ENCODE measurements around the gene ATP8B3.
A peak's percentile ranks its signal among the peaks of the same experiment; 100 is the strongest.

Gene ATP8B3

DNA sequence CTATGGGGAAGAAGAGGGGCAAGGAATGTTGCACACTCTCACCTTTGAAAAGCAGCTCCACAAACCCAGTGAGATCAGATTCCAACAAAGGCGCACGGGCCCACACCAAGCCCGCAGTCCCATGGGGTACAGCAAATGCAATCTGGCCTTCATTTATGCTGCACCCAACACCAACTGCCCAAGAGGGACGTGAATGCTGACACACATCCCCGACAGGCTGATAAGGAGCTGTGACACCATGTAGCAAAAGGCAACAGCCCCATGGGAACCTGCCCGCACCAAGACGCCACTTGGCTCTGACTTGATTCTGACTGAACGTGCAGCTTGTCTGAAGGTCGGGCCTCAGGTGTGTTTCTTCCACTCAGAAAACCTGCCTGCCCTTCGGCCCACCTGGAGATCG, 18.9 kb upstream of the ATP8B3 start:
- no peak for DNase-seq (ENCODE audit: low spot score)

DNA sequence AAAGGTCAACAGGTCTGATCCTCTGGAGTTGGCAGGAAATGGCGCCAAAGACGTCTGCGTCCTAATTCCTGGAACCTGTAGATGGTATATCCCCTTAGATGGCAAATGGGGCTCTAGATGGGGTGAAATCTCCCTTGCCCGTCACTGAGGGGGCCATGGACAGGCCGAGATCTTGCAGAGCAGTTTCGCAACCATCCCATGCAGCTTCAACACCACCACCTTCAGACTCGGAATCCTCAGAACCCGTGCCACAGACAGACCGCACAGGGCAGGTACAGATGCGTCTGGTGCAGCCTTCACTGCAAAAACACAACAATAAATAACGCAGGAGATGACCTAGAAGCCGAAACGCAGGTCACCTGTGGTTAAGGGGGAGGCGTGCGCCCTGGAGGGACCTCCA, 18.5 kb upstream of the ATP8B3 start:
- DNase-seq (ENCODE audit: low spot score): no peak

DNA sequence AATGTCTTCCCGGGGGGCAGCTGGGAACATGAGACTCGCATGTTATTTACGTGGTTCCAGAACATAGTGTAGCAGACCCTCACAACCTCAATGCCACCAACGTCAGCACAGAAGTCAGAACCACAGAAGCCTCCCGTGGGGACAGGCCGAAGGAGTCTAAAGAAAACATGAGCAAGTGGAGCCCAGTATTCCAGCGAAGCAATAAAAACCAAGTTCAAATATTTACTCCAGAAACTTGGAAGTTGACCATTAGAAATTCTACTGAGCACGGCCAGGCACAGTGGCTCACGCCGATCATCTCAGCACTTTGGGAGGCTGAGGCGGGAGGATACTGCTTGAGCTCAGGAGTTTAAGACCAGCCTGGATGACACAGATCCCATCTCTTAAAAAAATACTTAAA, 17.9 kb upstream of the ATP8B3 start:
- no peak for DNase-seq (ENCODE audit: low spot score)

DNA sequence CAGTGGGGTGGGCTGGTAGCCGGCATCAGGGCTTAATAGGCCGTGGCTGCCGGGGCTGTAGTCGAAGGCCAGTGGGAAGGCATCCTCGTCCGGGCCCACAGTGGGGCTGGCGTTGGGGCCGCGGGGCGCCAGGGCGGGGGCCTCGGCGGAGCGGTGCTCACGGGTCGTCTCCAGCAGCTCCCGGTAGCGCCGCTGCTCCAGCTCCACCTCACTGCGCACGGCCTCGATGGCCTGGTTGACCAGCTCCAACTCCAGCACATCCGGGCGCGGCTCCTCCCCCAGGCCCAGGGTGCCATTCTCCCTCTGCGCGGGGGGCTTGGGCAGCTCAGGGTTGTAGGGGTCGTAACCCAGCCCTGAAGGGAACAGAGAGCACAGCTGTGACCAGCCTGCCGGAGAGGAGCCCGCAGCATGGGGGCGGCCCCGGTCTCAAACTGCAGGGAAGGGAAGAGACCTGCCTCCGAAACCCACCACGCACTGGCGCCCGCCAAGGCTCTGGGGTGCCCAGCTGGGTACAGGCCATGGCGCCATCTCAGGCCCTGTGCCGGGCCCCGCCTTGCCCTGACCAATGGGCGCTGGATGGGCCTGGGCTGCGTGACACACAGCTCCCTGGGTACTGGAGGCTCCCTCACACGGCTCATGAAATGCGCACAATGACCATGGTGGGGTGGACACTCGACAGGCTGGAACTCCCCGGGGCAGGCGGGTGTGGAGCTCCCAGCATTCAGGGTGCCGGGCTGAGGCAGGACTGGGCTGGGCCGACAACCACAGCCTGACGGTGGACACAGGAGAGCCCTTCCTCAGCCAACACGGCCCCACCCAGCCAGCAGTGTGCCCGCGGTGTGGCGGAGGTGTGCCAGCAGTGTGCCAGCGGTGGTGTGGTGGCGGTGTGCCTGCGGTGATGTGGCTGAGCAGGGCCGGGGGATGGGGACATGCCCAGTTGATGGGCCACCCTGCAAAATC, 16.5 kb upstream of the ATP8B3 start:
- no peak for DNase-seq (ENCODE audit: low spot score)

DNA sequence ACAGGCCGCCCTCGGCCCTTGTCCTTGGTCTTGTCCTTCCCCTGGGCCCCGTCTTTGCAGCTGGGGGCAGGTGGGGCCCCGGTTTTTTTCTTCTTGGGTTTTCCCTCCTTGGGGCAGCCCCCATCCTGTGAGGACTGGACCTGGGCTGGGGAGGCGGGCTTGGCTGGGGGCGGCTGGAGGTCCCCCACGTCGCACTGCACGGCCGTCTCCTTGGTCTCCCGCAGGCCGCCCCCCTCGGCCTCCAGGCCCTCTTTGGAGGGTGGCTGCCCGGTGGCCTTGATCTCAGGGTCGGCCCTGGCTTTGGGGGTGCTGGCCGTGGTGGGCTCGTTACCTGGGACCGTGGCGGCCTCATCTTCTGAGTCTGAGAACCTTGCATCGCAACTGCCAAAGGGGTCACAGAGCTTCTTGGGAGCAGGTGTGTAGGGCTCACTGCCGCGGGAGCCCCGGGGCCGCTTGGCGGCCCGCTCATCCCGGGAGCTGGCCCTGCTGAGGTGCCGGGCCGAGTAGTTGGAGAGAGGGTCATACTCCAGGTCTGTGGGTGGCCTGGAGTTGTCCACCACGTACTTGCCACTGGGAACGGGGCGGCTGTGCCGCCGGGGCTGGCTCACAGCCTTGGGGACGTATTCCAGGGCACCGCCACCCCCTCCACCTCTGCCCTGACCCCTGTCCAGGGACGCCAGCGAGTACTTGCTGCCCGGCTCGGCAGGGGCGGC, 15.6 kb upstream of the ATP8B3 start:
- DNase-seq (ENCODE audit: low spot score): no peak

DNA sequence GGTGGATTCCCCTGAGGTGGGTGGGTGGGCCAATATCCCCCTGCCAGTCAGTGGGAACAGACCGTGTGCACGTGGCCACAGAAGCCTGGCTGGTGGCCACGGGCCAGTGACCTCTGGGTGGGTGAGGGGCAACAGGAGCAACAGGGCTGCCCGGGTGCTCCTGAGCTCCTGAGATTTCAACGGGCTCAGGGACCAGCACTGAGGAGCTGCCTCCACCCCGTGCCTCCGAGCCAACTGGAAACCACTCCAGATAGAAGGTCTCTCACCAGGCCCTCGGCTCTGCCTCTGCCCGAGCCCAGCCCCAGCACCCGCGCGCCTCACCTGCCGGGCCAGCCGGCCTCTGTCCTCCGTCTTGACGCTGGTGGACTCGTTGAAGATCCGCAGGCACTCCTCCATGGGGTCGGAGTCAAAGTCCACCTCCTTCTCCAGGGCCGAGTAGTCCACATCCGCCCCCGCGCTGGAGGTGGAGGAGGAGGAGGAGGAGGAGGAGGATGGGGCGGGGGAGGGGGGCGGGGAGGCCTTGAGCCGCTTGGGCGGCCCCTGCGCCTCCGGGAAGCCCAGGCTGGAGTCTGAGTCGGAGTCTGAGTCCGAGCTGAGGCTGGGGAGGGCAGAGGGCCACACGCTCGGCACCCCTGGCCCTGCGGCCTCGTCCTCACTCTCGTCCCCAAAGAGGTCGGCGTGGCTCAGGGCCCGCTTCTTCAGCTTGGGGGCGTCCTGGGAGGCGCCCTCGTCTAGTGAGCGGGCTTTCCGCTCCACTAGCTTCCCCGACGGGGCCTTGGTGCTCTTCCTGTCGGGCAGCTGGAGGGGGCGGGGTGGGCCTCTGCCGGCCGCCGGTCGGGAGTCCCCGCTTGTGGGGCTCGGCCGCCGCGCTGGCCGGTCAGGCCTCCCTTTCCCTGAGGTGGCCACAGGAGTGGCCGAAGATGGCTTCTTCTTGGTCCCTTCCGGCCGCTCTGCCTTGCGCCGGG, 14.8 kb upstream of the ATP8B3 start:
- DNase-seq (ENCODE audit: low spot score): no peak

DNA sequence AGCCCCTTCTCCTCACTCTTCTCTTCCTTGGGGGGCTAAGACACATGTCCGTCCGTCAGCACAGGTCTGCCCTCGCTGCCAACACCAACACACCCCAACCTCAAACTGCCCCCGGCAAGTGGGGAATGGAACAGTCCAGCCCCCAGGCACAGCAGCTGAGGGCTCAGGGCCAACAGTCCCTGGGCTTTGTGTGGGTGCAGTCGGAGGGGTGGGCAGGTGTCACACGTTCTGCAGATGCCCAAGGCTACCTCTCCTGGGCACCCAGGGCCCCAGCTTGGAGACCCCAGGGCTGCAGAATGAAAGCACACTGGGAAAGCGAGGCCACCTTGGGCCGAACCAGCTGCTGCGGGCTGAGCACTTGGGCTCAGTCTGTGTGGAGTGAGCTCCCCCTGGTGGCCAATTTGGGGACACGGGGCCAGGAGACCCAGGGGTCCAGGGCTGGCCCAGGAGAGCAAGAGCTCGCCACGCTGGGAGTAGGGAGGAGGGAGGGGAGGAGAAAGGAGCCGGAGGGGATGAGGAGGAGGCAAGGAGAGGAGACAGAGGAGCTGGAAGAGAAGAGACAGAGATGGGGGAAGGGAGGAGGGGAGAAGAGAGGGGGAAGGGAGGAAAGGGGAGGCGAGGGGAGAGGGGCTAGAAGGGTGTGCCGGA, 14.0 kb upstream of the ATP8B3 start:
- DNase-seq (ENCODE audit: low spot score): peak; percentile 80

DNA sequence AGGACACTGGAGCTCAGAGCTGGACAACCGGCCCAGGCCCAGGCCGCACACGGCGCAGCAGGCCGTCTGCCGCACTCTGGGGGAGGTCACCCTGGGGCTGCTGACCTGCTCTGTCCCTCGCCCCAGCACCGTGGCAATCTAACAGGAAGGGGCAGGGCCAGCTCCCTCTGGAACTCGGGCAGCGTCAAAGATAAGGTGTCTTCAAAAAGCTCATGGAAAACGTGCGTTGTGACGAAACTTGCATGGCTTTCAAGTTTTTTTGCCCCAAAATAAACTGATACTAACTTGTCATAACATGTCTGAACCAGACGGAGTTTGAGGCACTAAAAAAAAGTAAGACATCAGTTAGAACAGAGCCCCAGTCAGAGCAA, 12.2 kb upstream of the ATP8B3 start:
- no peak for DNase-seq (ENCODE audit: low spot score)

DNA sequence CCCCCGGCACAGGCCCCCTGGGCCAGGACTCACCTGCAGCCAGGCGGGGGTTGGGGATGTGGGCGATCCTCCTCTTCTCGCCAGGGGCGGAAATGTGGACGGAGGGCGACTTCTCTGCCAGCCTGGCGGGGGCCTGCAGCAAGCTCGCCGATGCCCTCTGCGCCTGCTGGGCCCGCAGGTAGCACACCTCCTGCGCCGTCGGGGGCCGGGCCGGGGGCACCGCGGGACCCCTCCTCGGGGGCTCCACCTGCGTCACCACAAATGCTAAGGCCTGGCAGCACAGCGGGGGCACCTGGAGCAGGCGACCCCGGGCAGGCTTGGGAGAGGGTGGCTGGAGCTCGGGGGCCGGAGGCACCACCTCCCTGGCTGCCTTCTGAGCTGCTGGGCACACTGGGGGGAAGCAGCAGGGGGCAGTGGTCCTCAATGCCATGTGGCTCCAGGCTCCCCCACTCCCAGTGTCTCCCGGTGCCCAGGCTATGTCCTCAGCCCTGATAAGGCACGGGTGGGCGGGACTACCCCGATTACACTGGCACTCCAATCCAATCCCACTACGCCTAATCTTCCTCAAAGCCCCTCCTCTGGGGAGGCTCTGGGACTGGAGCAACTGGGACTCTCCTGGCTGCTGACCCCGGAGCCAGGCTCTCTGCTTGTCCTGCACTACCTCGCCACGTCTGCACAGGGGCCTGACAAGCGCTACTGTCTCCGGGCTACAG, 11.6 kb upstream of the ATP8B3 start:
- DNase-seq (ENCODE audit: low spot score): no peak

DNA sequence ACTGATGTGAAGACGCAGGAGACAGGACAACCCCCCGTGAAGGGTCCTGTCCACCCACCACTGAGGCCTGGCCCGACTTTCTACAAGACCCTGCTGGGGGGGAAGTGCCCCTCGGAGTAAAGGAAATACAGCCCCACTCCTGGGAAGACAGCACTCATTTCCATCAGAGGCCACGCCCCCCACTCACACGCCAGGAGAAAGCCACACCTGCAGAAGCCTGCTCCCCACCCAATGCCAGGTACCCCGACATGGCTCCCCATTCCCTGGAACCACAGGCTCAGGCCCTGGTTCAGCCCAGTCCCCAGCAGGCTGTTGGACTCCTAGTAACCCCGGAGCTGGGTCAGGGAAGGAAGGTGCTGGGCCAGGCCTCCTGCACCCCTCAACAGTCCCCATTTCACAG, 10.9 kb upstream of the ATP8B3 start:
- no peak for DNase-seq (ENCODE audit: low spot score)

DNA sequence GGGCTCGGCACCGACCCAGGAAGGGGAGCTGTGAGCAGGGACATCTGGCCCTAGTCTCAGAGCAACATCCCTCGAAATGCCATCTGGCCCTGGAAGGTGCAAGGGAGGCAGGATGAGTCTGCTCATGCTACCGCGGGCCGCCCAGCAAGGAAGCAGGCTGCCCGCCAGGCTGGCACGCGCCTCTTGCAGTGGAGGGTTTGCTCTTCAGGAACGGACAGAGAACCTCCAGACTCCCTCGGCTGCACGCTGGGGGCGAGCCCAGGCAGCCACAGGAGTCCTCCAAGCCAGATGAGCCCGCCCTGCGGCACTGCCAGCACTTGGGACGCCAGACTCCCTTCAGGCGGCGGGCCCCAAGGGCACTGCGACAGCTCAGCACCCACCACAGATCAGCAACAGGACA, 10.1 kb upstream of the ATP8B3 start:
- no peak for DNase-seq (ENCODE audit: low spot score)

DNA sequence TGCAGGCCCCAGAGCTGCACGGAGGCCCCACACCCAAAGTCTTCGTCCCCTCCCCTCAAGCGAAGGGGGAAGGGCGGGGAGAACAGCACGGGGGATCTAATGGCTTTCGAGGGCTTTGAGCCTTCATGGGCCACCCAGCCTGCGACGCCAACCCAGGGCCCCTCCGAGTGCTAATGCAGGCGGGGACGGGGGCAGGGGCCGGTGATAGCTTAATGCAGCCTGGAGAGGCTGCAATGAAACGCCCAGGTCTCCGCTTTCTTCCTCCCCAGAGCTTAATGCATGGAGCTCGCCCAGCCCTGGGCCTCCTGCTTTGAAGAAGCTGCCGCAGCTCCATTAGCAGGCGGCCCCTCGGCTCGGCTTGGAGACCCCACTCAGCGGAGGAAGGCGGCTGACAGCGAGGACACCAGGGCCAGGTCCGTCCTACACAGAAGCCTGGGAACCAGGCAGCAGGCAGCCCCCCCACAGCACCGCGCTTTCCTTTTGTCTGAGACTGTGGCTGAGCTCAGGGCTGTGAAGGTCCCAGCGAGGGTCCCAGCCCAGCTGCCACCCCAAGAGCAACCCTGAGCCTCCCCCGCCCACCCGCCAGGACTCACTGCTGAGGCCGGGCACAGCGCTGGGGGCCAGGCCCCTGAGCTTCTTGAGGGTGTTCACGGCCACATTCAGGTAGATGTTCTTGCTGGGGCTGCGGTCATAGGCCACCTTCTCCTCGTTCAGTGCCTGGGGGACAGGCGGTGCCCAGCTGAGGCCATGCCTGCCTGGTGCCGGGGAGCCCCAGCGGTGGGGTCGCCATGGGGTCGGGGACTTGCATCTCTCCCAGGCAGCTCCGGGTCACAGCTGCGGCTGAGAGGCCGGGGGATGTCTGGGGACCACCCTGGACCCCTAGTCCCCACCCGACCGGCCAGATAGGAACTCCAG, 7.5 kb upstream of the ATP8B3 start:
- no peak for DNase-seq (ENCODE audit: low spot score)

DNA sequence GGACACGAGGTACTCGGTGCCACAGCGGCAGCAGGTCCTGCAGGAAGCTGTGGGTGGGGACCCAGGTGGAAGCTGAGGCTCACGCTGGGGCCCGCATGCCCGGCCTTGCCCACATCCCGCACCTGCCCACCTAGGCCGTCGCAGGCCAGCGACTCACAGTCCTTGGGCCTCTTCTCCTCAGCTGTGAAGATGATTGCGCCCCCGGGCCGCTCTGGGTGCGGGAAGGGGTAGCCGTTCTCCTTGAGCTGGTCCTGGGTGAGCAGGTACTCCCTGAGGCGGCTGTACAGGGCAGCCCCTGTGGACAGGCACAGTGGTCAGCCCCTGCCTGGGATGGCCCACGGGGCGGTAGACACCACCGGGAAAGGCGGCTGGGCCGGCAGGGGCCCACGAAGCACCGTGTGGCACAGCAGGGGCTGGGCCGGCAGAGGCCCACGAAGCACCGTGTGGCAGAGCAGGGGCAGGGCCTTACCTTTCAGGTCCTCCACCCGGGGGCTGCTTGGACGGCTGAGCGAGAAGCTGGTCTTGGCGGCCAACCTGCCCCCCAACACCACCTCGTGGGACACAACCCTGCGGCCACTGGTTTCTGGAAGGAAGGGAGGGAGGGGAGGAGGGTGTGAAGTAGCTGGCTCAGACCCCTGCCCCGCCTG, 6.6 kb upstream of the ATP8B3 start:
- DNase-seq (ENCODE audit: low spot score): no peak

DNA sequence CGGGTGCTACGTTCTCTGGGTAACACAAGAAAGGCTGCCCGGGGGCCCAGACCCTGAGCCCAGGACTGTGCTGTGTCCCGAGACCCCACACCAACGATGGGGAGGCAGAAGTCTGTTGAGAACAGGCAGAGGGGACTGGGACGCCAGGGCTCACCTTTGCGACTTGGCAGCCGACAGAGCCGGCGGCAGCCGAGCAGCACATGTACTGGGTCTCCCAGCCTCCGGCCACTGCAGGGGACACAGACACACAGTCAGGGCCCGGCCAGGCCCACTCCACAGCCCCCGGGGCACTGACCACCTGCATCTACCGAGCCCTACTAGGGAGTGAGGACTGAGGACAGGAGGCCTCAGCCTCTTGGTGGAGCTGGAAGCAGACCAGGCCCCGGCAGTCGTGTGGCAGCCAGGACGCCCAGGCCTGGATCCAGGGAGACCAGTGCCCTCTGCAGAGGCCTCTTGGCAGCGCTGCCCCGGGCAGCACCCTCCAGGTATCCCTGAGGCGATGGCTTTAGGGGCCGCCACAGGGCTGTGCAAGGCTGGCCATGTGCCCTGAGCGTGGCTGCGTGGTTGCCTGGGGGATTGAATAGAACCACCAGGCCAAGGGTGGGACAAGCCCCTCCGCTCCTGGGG, 5.6 kb upstream of the ATP8B3 start:
- DNase-seq (ENCODE audit: low spot score): no peak

DNA sequence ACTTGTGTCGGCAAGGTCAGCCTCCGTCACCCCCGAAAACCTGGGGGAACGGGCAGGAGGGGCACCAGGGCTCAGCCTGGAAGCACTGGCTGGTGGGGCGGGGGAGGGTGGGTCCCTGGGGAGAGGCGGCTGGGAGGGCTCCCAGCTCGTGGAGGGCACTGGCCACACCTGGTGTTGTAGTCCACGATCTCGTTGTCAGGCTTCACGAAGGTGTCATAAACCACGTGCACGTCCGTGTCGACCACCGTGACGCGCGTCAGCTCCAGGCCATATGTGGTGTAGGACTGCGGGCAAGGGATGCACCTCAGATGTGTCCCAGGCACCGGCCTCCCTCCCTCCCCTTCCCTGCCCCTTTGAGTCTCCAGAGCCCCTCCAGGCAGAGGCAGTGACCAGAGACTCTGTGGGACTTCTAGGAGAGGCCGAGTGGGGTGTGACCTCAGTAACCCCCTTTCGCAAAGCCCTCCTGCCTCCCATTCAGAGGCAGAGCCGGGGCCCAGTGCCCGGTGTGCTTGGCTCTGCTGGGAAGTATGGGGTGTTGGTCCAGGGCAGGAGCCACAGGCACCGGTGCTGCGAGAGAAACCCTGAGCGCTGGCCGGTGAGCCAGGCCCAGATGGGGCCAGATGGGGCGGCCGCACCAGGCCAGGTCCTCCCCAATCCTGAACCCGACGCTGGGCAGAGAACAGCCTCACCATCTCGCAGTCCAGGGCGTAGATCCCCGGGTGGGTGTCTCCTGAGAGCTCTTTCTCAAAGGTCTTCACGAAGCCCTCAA, 4.6 kb upstream of the ATP8B3 start:
- no peak for DNase-seq (ENCODE audit: low spot score)

DNA sequence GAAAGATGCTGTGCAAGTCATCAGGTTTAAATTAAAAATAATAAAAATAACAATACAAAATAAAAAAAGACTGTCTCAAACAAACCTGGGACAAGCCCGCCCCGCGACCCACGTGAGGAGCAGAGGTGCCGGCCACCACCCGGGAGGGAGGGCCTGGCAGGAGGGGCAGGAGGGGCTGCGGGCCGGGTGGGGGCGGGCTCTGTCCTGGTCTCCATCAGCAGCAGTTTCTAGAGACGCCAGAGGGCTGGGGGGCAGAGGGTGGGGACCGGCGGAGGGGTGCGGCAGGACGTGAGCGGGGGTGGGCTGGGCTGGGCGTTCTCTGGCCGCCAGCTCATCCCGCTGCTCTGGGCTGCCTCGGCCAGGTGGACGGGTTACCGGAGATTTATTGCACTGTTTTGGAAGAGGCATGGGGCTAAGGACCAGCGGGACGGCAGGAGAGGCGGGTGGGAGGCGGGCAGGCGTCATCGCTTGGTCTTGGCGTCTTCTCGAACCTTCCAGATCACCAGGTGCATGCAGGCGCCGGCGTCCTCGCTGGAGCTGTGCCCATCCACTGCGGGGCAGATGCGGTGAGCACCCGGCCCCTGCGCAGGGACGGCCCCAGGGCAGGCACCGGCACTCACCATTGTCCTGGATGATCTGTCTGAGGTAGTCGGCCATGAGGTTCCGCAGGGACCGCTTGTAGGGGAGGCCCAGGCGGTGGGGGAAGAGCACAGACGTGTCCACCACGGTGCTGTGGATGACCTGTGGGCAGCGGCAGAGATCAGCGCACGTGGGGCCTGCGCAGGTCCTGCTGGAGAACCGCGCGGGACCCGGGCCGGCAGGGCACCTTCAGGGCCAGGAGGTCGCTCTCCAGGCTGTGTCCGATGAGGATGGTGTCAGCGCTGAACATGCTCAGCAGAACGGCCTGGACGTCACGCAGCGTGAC, 3.8 kb upstream of the ATP8B3 start:
- no peak for DNase-seq (ENCODE audit: low spot score)
